Endodermal cell (in vitro differentiated cells): ENCODE results near the gene TMEM38A. TPM values are rescaled to one million over a fixed set of nuclear protein-coding genes. Genes with fewer than 3 reads are reported as not detected.
A peak's percentile ranks its signal among the peaks of the same experiment; 100 is the strongest.

Experiments used
- DNase-seq: peaks from one replicate; pipeline ENCODE4 v3.0.0-alpha.2; 2017
- H3K27ac ChIP-seq: 2 replicates; pipeline ENCODE4 v1.5.1; 2013; ENCODE audit warnings: mild to moderate bottlenecking, low read depth, low read length, moderate library complexity
- H3K27me3 ChIP-seq: 2 replicates; pipeline ENCODE4 v1.6.1; 2013; ENCODE audit warnings: mild to moderate bottlenecking, low read length, moderate library complexity; ENCODE audit not compliant: insufficient read depth, control insufficient read depth, poor library complexity, severe bottlenecking
- H3K36me3 ChIP-seq: 2 replicates; pipeline ENCODE4 v1.7.0; 2013; ENCODE audit warnings: mild to moderate bottlenecking, low read length, moderate library complexity; ENCODE audit not compliant: control insufficient read depth, insufficient read depth
- H3K4me1 ChIP-seq: one replicate; pipeline ENCODE4 v1.7.0; 2013; ENCODE audit warnings: low read length; ENCODE audit not compliant: control insufficient read depth, insufficient read depth
- H3K4me3 ChIP-seq: 2 replicates; pipeline ENCODE4 v1.5.1; 2013; ENCODE audit warnings: mild to moderate bottlenecking, low read length, moderate library complexity
- H3K9ac ChIP-seq: 2 replicates; pipeline ENCODE4 v1.6.1; 2013; ENCODE audit warnings: mild to moderate bottlenecking, low read length, moderate library complexity; ENCODE audit not compliant: poor library complexity, severe bottlenecking; ENCODE audit errors: extremely low read depth
- H3K9me3 ChIP-seq: 2 replicates; pipeline ENCODE4 v1.6.1; 2013; ENCODE audit warnings: mild to moderate bottlenecking, low read length, moderate library complexity; ENCODE audit not compliant: control insufficient read depth
- H3K27ac Mint-ChIP-seq: 2 replicates; pipeline ENCODE4 v1.8.0; 2020; ENCODE audit warnings: mixed read lengths
- H3K27me3 Mint-ChIP-seq: 2 replicates; pipeline ENCODE4 v1.8.0; 2021; ENCODE audit warnings: mild to moderate bottlenecking, mixed read lengths; ENCODE audit not compliant: insufficient read depth
- H3K36me3 Mint-ChIP-seq: 2 replicates; pipeline ENCODE4 v1.8.0; 2020; ENCODE audit warnings: low read depth, mixed read lengths
- H3K4me1 Mint-ChIP-seq: 2 replicates; pipeline ENCODE4 v1.8.0; 2020; ENCODE audit warnings: mixed read lengths
- H3K4me3 Mint-ChIP-seq: 2 replicates; pipeline ENCODE4 v1.8.0; 2020; ENCODE audit warnings: mild to moderate bottlenecking, moderate library complexity, mixed read lengths
- H3K9me3 Mint-ChIP-seq: 2 replicates; pipeline ENCODE4 v1.8.0; 2020; ENCODE audit warnings: mild to moderate bottlenecking, mixed read lengths
- WGBS, 2 experiments: methylation state at CpG; one replicate each; pipeline versions ENCODE4 v1.1.5 to v1.1.7; 2013; ENCODE audit warnings: missing lambda C conversion rate in 2 of 2, mixed read lengths in 1 of 2; ENCODE audit not compliant: insufficient coverage in 1 of 2, insufficient read length in 1 of 2; 5-methylcytosine and 5-hydroxymethylcytosine counted together
- total RNA-seq, 2 donors: library from RNA; stranded (reverse); fragmentation: NEBNext Ultra II Directional in 1 of 2; extraction: Animal tissue kit (Norgen Biotek cat#: 25700) in 1 of 2; gene quantifications; 2 replicates in 1 of 2; 3 replicates in 1 of 2; pipeline ENCODE4 v1.2.1, GENCODE V29; 2021
- TF ChIP-seq, protein P1 (sequence below): fragments of 200-600 bp; sonication (generic); conservative IDR thresholded peaks from 2 replicates; pipeline ENCODE4 v1.5.0; 2021; ENCODE audit warnings: antibody characterized with exemption, mild to moderate bottlenecking

TMEM38A gene
- total RNA-seq, 2 donors from 2014 or later, result 5.1 to 6.8 TPM

GRCh38 chr19:16652854-16653253, 8.1 kb upstream of the TMEM38A start:
- no peak overlapping the region for H3K27ac ChIP-seq
- Mint-ChIP-seq H3K4me3 (no peak overlapping the region), H3K4me1 (no peaks in the 10 kb centered on the region), H3K36me3 (peaks cover 83% of the 10 kb centered on the region), H3K27me3 (no peaks in the 10 kb centered on the region), H3K9me3 (no peaks in the 10 kb centered on the region), H3K27ac (no peak overlapping the region)
- no peak for DNase-seq
- peaks cover 81% of the 10 kb centered on the region for H3K36me3 ChIP-seq
- no peak overlapping the region for H3K4me3 ChIP-seq
- WGBS, 2 experiments, result 93 to 97% methylated on average over 7 of the region's 7 CpGs
- TF ChIP-seq, protein P1, sequence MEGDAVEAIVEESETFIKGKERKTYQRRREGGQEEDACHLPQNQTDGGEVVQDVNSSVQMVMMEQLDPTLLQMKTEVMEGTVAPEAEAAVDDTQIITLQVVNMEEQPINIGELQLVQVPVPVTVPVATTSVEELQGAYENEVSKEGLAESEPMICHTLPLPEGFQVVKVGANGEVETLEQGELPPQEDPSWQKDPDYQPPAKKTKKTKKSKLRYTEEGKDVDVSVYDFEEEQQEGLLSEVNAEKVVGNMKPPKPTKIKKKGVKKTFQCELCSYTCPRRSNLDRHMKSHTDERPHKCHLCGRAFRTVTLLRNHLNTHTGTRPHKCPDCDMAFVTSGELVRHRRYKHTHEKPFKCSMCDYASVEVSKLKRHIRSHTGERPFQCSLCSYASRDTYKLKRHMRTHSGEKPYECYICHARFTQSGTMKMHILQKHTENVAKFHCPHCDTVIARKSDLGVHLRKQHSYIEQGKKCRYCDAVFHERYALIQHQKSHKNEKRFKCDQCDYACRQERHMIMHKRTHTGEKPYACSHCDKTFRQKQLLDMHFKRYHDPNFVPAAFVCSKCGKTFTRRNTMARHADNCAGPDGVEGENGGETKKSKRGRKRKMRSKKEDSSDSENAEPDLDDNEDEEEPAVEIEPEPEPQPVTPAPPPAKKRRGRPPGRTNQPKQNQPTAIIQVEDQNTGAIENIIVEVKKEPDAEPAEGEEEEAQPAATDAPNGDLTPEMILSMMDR, result no peak
- H3K4me1 ChIP-seq, result no peaks in the 10 kb centered on the region
- H3K9me3 ChIP-seq, result no peaks in the 10 kb centered on the region
- no peaks in the 10 kb centered on the region for H3K27me3 ChIP-seq
- no peak overlapping the region for H3K9ac ChIP-seq

DNA sequence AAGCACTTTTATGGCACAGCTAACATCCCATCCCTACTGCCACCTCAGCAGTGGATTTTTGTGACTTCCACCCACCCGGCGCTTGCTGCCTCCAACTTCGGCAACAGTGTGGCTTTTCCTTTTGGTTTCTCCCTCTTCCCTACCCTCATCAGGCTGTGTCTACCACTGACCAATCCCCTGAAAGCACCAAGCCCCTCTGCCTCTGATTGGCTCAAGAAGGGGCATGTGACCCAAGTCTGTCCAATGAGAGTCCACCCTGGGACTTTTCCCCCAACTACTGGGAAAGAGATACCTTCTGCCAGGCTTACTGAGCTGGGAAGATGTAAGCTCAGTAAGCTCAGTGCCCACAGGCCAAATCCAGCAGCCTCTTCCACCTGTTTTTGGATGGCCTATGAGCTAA, 6.8 kb upstream of the TMEM38A start:
- Mint-ChIP-seq H3K4me3 (no peak overlapping the region), H3K27ac (no peak overlapping the region), H3K36me3 (peaks cover 86% of the 10 kb centered on the region), H3K9me3 (no peaks in the 10 kb centered on the region), H3K4me1 (no peaks in the 10 kb centered on the region), H3K27me3 (no peaks in the 10 kb centered on the region)
- DNase-seq, result peak; percentile 64
- Histone ChIP-seq H3K27me3 (no peaks in the 10 kb centered on the region), H3K4me3 (no peak overlapping the region), H3K36me3 (peaks cover 87% of the 10 kb centered on the region), H3K4me1 (no peaks in the 10 kb centered on the region), H3K9me3 (no peaks in the 10 kb centered on the region), H3K27ac (no peak overlapping the region), H3K9ac (no peak overlapping the region)
- 93 to 100% methylated on average over 3 of the region's 3 CpGs for WGBS, 2 experiments
- TF ChIP-seq, protein P1, result no peak

- TF ChIP-seq, protein P1, result no peak
- Histone ChIP-seq H3K36me3 (peaks cover 83% of the 10 kb centered on the region), H3K4me1 (no peaks in the 10 kb centered on the region), H3K27ac (no peak overlapping the region), H3K4me3 (no peak overlapping the region), H3K27me3 (no peaks in the 10 kb centered on the region), H3K9ac (no peak overlapping the region), H3K9me3 (no peaks in the 10 kb centered on the region)
- Mint-ChIP-seq H3K9me3 (no peaks in the 10 kb centered on the region), H3K27me3 (no peaks in the 10 kb centered on the region), H3K4me1 (no peaks in the 10 kb centered on the region), H3K36me3 (peaks cover 82% of the 10 kb centered on the region), H3K27ac (no peak overlapping the region), H3K4me3 (no peak overlapping the region)
- DNase-seq, result no peak
- WGBS, 2 experiments, result 92 to 100% methylated on average over 1 to 3 of the region's 3 CpGs
Measured at GRCh38 chr19:16654627-16655026, 6.3 kb upstream of the TMEM38A start.
